Fibroblast of skin of left quadriceps (primary cell): ENCODE data around the gene POLR3H.
A peak's percentile ranks its signal among the peaks of the same experiment; 100 is the strongest.
"Not testable (repeated sequence)": the region's sequence is repeated elsewhere in the genome, so short reads cannot be mapped to it uniquely, and the experiment has no call there.

ENCODE experiments used
- DNase-seq, 2 experiments: peaks; one replicate each; pipeline ENCODE4 v3.0.0-alpha.2; 2013; ENCODE audit warnings: low read depth in 2 of 2

POLR3H gene

GRCh38 chr22:41564563-41564962 lies 20.3 kb upstream of the POLR3H start:
- DNase-seq, result no peak

- peak; percentile 65 to 68 for DNase-seq
Measured at GRCh38 chr22:41563051-41563711, 18.9 kb upstream of the POLR3H start.

- DNase-seq, result no peak
Measured at GRCh38 chr22:41562461-41562860, 18.2 kb upstream of the POLR3H start.

- no peak for DNase-seq
Measured at GRCh38 chr22:41561788-41562187, 17.5 kb upstream of the POLR3H start.

- DNase-seq, result no peak
Measured at GRCh38 chr22:41561335-41561734, 17.1 kb upstream of the POLR3H start.

- DNase-seq, result no peak
Measured at GRCh38 chr22:41560095-41560471, 15.8 kb upstream of the POLR3H start.

- not testable (repeated sequence) for DNase-seq
Measured at GRCh38 chr22:41558241-41558630, 14.0 kb upstream of the POLR3H start.

- no peak for DNase-seq
Measured at GRCh38 chr22:41557401-41558240, 13.4 kb upstream of the POLR3H start.

- no peak for DNase-seq
Measured at GRCh38 chr22:41556561-41556960, 12.3 kb upstream of the POLR3H start.

GRCh38 chr22:41555325-41555982 lies 11.2 kb upstream of the POLR3H start:
- no peak for DNase-seq

- no peak for DNase-seq
Measured at GRCh38 chr22:41551877-41552582, 7.8 kb upstream of the POLR3H start.

GRCh38 chr22:41550952-41551491 lies 6.8 kb upstream of the POLR3H start:
- no peak for DNase-seq

GRCh38 chr22:41548830-41549211 lies 4.6 kb upstream of the POLR3H start:
- DNase-seq, result no peak

- no peak for DNase-seq
Measured at GRCh38 chr22:41544671-41545476, 604 bp upstream of the POLR3H start.

- DNase-seq, result no peak
Measured at GRCh38 chr22:41542224-41542623, 2.0 kb downstream of the POLR3H start.

GRCh38 chr22:41541484-41541883 lies 2.8 kb downstream of the POLR3H start:
- no peak for DNase-seq

- no peak for DNase-seq
Measured at GRCh38 chr22:41540365-41540764, 3.9 kb downstream of the POLR3H start.

GRCh38 chr22:41540006-41540315 lies 4.3 kb downstream of the POLR3H start:
- DNase-seq, result no peak

- no peak for DNase-seq
Measured at GRCh38 chr22:41539146-41540005, 4.9 kb downstream of the POLR3H start.

- no peak for DNase-seq
Measured at GRCh38 chr22:41538583-41538982, 5.7 kb downstream of the POLR3H start.
